HG03175 (cell line): ENCODE results near the gene NLRP2B.
"Not testable (repeated sequence)": the region's sequence is repeated elsewhere in the genome, so short reads cannot be mapped to it uniquely, and the experiment has no call there.

Experiments used
- ATAC-seq: cut with Tn5 transposase; IDR thresholded peaks from one replicate; pipeline ENCODE4 v1.9.1; 2021; ENCODE audit warnings: mild to moderate bottlenecking, moderate library complexity; ENCODE audit not compliant: unreplicated experiment

The NLRP2B gene

GRCh38 chrX:57680160-57680559 is at the start of gene NLRP2B:
NLRP2B (minus strand) TSS chrX:57680260.
- no peak for ATAC-seq

- not testable (repeated sequence) for ATAC-seq
Observed at GRCh38 chrX:57725995-57726394, 45.9 kb upstream of the NLRP2B start.

GRCh38 chrX:57681341-57681740 is 1.3 kb upstream of the NLRP2B start:
- ATAC-seq: no peak

- ATAC-seq: no peak
Observed at GRCh38 chrX:57678686-57679428, 1.2 kb downstream of the NLRP2B start.

- no peak for ATAC-seq
Observed at GRCh38 chrX:57677132-57677858, 2.8 kb downstream of the NLRP2B start.

GRCh38 chrX:57675320-57675719 is 4.7 kb downstream of the NLRP2B start:
- no peak for ATAC-seq

GRCh38 chrX:57674861-57675260 is 5.2 kb downstream of the NLRP2B start:
- ATAC-seq: no peak

GRCh38 chrX:57669961-57670360 is 10.1 kb downstream of the NLRP2B start:
- no peak for ATAC-seq

- no peak for ATAC-seq
Observed at GRCh38 chrX:57667010-57667409, 13.1 kb downstream of the NLRP2B start.

GRCh38 chrX:57655065-57655464 is 25.0 kb downstream of the NLRP2B start:
- no peak for ATAC-seq

GRCh38 chrX:57652705-57653104 is 27.4 kb downstream of the NLRP2B start:
- no peak for ATAC-seq

- no peak for ATAC-seq
Observed at GRCh38 chrX:57651169-57651919, 28.7 kb downstream of the NLRP2B start.

GRCh38 chrX:57647020-57647419 is 33.0 kb downstream of the NLRP2B start:
- no peak for ATAC-seq

- no peak for ATAC-seq
Observed at GRCh38 chrX:57643698-57644097, 36.4 kb downstream of the NLRP2B start.

GRCh38 chrX:57641338-57641737 is 38.7 kb downstream of the NLRP2B start:
- ATAC-seq: no peak

- no peak for ATAC-seq
Observed at GRCh38 chrX:57640674-57641016, 39.4 kb downstream of the NLRP2B start.

GRCh38 chrX:57629438-57629837 is 50.6 kb downstream of the NLRP2B start:
- not testable (repeated sequence) for ATAC-seq
